Stimulated activated CD4-positive, alpha-beta T cell treated with anti-CD3 and anti-CD28 coated beads, Interleukin-2, amount 100 ng/mL, for 48 hours (primary cell): ENCODE results near the gene ARAP2.

Experiments used
- DNase-seq, 2 donors: peaks; one replicate each; pipeline ENCODE4 v3.0.0-alpha.2; 2020

The ARAP2 gene

DNA sequence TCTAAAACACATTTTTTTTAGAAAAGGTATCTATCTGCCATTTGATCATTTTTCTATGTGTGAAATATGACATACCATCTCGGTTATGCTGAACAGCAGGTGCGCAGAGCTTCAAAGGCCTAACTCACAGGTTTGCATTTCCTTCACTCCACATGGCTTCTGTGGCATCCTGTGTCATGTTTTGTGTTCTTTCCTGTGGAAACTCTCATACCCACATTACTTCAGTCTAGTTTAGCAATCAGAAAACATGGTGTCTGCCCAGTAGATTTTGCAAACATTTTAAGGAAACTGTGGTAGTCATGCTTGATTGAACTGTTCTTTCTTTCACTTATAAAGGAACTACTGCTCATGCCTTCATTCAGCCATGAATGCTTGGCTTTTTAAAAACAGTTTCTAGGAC is 11.3 kb upstream of the ARAP2 start:
- DNase-seq: peak; percentile 30 to 37

DNA sequence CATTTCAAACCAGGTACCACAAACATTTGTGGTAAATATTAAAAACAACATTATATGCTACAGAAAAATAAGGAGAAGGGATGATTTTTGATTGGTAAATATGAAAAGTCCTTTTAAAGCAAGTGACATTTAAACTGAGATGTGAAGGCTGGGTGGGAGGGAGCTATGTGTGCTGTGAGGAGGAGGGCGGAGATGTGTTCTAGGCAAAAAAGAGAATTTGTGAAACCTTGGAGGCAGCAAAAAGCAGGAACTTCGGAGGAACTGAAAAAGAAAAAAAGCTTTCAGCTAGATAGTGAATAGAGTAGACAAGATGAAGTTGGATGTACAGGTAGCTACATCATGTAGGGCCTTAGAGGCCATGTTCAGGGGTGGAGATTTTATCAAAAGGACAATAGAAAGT is 10.1 kb upstream of the ARAP2 start:
- DNase-seq: no peak

DNA sequence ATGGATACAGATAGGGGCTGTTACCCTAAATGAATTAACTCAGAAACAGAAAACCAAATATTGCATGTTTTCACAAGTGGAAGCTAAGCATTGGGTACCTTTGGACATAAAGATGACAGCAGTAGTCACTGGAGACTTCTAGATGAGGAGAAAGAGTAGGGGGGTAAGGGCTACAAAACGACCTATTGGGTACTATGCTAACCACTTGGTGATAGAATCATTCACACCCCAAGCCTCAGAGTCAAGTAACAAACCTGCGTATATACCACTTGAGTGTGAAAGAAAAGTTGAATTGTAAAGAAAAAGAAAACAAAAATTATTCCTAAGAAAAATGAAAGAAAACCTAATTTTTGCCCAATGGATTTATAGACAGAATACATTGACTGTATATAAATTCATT is 7.7 kb upstream of the ARAP2 start:
- DNase-seq: no peak

DNA sequence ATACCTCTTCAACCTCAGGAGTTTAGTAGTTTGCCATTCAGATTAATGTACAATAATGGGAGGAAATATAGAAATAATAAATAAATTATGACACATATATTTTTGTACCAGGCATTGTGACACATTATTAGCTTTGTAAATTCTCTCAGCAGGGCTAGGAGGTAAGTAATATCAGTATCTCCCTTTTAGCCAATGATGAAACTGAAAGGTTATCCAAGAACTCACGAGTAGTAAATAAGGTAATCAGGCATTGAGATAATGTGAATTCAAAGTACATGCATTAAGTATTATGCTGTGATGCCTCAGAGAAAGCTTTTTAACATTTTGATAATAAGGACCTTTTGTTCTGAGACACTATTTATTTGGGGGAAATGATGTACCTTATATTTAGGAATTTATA is 5.3 kb upstream of the ARAP2 start:
- DNase-seq: no peak

DNA sequence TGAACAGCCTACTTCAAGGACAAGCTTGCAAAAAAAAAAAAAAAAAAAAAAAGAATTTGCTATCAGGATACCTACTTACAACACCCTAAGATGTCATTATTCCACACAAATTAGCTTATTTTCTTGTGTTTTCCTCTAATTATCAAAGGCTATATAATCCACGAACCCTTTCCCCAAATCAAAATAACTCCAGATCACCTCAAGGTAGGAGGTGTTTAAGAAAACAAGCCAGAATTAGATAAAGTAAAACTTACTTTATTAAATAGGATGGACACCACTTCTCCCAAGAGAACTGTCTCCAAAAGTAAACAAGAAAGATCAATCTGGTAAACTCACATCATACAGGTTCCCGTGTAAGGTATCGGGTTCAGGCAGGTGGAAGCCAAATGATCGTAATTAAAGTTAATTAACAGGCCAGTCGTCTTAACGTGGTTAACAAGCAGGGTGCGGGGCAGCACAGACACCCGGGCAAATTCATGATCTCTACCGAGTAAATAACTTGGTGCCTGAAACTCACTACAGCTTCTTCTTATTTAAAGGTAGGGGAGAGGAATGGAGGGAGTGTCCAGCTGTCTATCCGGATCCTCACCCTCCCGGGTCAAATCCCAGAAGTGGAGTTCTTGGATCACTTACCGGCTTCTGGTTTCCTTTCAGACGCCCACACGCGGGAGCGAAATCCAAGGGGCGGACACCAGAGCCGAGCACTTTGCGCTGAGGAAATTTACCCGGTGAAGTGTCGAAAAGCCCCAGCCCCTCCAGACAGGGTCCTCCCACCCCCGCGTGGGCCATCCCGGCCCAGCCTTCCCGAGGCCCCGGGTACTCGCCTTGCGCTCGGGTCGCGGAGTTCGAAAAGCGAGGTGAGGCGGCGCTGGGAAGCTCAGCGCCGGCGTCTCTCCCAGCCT is 708 bp downstream of the ARAP2 start:
- DNase-seq: peak; percentile 50 to 55

DNA sequence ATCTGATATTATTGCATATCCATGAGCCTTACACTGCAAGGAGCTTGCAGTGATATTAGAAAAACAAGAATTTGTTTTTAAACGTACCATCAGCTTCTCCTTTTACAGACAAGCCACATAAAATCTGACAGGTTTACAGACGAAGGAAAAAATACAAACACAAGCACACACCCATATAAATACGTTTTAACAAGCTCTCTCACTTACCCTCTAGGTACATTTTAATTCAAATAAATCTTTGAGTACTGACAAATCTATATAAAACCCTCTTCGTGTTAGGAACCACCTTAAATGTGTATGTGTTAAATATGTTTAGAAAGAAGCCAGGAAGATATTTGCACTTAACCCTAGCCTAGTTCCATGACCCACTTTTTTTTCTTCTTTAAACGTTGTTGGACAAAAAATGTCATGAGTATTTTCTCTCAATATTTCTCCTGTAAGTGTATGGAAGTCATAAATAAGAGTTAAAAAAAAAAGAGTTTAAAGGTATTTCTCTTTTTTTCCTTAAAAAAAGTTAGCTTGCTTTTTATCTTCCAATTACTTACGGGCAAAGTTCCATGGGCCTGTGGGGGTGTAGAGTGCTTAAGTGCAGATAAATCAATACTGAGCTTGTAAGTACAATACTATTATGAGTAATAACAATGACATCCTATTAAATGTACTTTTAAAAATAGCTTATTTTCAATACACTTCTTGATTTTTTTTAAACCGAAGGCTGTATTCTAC is 1.5 kb downstream of the ARAP2 start:
- no peak for DNase-seq

DNA sequence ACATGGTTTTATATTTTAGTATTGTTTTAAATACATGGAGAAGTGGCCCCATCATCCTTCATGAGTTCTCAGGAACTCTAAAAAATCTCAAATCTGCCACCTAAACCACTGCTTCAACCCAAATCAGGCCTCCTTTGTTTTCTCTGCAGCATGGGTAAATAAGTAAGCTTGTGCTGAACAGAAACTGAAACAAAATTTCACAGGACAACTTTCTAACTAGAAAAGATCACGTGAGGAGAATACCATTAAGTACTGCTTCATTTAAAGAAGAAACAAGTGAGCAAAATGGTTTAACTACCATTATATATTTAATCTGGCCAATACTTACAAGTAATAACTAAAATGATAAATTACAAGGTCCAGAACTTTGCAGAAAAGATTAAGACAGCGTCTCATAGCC is 2.5 kb downstream of the ARAP2 start:
- no peak for DNase-seq

DNA sequence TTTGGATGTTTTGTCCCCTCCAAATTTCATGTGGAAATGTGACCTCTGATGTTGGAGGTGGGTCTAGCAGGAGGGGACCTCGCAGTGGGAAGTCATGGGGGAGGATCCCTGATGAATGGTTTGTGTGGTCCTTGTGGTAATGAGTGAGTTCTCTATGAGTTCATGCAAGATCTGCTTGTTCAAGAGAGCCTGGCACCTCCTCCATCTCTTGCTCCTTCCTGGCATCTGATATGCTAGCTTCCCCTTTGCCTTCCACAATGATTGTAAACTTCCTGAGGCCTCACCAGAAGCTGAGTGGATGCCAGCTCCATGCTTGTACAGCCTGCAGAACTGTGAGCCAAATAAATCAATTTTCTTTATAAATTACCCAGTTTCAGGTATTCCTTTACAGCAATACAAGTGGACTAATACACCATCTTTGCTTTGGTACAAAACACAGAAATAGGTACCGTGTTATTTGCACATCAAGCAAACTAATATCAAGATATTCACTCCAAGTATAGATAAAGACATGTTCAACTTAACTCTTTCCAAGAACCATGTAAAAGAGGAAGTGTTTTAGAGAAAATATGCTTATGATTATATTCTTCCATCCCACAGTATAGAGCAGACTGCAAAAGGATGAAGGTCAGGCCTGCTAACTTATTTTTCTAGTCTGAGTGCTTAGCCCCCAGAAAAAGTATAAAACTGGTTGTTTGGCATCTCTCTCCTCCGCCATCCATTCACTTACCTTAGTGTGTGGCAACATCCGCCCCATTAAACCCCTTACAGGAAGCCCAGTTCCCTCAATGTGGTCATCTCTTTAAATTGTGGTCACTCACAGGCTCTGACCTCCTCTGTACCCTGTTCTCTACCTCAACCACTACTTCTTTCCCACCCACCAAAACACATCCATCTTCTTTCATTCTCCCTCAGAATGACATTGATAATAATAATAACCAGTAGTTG is 6.7 kb downstream of the ARAP2 start:
- DNase-seq: no peak

DNA sequence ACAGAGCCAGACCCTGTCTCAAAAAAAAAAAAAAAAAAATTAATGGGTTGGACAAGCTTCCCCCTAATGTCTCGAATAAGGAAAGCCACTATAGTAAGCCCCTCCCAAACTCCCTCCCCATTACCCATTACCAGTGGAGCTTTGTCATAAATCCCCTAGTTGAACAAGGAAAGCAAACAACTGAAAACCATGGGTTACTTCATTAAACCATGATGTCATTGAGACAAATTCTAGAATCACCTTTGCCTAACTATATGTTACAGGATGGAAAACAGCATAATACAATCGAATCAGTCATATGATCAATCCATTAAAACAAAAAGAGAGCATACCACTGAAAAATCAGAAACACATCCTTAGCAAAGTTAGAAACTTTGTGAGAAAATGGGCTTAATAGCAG is 8.2 kb downstream of the ARAP2 start:
- DNase-seq: no peak

DNA sequence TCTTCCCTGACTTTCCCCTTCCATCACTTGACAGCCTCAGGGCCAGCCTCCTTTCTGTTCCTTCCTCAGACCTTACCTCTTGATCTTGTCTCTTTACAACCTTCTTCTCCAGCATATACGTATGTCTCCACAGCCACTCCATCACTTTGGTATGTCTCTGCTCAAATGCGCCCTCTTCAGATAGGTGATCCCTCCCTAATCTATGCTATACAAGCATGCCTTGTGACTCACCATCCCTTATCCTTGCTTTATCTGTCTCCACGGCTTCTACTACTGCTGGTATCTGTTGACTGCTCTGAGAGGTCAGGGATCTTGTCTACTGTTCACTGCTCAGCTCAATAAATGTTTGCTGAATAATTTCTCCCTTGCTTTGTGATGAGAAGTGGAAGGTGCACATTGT is 9.0 kb downstream of the ARAP2 start:
- no peak for DNase-seq

DNA sequence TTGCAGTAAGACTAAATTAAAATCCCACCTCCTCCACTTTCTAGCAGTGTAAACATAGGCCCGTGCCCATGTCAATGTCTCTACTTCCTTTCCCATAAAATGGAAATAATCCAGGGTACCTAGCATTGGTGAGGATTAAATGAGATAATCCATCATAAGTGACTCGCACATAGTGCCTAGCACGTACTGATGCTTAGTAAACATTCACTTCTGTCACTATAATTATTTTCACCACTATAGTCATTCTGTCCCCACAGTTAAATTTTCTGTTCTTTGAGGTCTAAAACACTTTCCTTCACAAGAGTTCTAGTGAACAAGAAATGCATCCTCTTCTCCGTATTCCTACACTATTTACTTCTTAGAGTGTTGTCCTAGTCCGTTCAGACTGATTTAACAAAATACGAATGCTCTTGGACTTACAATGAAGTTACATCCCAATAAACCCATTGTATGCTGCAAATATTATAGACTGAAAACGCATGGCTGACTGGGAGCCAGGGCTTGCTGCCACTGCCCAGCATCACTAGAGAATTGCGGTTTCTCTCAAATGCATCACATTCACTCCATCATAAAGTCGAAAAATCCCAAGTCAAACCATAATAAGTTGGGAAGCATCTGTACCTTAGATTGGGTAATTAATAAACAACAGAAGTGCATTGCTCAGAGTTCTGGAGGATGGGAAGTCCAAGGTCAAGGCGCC is 10.6 kb downstream of the ARAP2 start:
- DNase-seq: no peak

DNA sequence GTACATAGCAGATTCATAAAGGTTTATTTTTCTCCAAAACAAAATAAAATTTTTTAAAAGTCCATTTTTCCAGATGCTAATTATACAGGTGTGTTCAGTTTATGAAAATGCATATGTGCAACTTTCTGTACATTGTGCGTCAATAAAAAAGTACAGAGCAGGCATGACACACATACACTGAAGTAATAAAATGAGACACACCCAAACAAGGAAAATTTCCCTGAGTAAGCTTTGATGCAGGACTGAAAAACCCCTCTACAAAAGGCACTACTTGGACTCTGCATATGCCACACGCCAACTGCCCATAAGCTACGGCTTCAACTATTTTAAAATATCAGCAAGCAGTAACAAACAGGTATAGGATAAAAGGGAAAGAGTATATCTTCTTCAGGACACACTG is 13.8 kb downstream of the ARAP2 start:
- DNase-seq: no peak

DNA sequence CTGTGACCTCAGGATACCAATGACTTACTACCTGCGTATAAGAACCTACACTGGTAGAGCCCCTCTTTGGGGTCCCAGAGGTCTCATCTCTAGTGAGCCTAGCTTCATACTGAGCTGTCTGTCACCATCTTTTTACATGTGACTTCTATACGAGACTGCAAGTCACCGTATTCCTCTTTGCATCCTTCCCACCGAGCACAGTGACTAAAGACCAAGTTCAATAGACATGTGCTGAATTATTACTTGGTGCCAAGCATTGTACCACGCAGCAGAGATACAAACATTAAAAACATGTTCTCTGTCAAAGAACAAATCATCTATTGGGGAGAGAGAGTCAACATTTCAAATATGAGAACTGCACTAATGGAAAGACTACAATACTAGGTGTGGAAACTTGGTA is 16.4 kb downstream of the ARAP2 start:
- no peak for DNase-seq

DNA sequence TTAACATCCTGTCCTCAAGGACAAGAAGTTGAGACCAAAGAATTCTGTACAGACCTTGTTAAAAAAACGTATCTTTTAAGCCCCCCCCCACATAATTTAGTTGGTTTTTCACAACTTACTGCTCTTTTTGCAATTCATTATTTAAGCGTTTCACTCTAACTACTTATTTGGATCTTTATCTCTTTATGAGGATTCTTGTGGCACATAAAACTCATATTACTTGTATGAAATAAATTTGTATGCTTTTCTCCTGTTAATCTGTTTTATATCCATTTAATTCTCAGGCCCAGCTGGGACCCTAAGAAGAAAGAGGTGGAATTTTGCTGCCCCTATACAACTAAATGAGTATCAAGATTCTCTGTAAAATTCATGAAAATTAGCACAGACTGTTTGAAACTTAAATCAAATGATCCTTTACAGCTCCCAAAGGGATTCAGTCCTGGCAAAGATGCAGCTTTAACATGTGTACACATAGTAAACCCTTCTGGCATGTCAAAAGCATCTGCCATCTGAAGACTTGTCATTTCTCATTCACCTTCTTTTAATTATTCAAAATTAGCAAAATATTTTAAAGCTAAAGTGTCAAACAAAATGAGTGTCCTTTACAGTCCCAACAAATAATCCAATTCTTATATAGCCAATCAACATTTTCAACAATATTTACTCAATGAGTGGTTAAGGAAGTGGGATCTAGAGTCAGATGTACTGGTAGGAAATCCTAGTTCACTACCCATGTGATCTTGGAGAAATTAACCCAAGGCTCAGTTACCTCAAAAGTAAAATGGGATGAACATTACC is 17.7 kb downstream of the ARAP2 start:
- no peak for DNase-seq

DNA sequence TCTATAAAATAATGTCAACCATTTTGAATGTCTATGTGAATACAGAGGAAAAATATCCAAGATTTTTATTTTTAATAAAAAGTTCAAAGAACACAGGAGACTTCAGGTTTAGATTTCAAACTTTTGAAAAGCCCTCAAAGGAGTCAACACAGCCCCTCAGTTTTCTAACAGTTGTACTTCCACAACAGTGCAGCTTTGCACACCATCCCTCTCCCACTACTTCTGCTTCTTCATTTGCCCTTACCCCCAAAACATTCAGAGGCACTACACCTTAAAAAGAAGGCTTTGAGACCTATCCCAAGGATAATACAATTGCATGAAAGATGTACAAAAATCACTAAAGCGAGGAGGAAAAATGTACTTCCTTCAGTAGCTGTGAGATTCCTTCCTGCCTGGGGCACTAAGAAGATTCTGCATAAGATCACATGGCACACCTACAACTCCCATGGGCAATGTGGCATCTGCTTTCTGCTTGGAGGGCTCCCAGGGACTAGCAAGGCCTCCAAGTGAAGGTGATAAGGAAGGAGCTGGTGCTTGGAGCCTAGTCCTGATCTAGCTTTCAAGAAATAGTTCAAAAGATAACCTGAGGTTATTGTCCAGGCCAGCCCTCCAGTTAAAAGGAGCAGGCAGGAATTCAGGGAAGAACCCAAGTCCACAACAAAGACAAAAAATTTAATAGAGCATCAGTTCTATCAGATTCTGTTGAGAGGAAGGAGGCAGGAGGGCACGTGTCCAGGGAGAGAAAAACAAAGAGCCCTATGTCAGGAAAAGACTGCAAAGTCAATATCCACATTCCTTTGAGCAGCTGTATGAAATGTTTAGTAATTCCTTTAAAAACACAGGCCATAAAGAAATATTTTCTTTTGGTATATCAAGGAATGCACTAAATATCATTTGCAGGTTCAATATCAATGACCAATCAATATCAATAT is 19.1 kb downstream of the ARAP2 start:
- DNase-seq: no peak

DNA sequence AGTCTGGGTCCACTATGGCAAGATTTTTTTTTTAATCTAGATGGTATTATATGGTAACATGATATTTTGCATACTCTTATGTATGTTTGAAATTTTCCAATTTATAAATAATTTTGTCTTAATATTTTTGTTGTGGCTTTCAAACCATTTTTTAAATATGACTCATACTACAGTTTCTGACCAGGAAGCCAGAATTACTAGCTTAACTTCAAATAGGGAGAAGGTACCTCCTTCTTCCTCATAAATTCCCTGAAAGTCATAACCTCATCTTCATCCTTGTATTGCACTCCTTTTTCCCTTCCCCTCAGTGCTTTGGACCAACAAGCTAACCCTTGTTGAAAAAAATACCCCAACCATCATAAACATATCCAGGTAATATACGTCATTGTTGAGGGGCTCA is 21.6 kb downstream of the ARAP2 start:
- DNase-seq: no peak

DNA sequence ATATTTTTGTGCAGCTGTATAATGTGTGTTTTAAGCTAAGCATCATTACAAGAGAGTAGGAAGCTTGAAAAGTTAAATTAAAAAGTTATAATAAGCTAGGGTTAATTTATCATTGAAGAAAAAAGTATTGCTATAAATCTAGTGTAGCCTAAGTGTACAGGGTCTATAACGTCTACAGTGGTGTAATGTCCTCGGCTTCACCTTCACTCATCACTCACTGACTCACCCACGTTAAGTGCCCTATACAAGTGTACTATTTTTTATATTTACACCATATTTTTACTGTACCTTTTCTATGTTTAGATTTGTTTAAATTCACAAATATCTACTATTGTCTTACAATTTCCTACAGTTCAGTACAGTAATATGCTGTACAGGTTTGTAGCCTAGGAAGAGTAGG is 23.5 kb downstream of the ARAP2 start:
- no peak for DNase-seq

DNA sequence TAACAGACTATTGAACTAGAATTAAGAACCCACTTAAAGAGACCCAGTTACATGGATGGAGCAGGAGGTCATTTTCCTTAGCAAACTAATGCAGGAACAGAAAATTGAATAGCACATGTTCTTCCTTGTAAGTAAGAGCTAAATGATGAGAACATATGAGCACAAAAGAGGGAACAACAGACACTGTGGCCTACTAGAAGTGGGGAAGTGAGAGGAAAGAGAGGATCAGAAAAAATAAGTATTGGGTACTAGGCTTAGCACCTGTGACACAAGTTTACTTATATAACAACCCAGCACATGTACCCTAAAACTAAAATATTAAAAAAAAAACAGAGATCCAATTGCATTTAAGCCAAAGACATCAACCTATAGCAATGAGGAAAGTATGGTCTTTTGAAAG is 26.2 kb downstream of the ARAP2 start:
- DNase-seq: no peak

DNA sequence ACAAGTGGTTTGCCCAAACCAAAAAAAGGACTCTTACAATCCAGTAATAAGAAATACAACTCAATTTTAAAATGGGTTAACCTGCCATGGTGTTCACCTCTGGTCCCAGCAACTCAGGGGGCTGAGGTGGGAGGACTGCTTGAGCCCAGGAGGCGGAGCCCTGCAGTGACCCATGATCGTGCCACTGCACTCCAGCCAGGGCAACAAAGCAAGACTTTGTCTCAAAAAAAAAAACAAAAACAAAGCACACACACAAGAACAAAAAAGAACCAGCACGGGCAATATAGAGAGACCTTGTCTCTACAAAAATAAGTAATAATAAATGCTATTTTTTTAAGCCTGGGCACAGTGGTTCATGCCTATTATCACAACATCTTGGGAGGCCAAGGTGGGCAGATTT is 28.7 kb downstream of the ARAP2 start:
- no peak for DNase-seq

DNA sequence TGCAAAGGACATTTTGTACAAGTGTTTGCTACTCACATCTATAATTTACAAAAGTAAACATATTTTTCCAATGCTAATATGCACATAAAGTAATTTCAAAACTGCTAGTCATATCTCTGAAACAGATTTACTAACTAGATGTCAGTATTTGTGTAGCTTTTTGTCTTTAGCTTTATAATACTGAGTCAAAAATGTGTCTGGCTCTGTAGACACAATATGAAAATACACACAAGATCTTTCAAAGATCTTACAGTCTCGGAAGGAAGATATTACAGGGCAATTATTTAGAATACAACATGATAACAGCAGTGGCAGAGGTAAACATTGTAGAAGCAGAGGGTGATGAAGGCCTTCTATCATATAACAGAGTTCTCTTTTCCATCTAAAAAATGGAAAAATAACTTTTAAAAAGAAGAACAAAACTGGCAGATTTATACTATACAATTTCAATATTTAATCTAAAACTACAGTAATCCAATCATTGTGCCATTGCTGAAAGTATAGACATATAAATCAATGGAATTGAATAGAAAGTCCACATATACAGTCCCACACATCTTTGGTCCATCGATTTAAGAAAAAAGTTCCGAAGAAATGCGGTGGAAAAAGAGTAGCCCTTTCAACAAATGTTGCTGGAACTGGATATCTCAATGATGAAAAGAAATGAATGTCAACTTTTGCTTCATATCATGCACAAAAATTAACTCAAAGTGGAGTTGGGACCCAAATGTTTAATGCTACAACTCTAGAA is 29.4 kb downstream of the ARAP2 start:
- no peak for DNase-seq
